Activated CD4-positive, alpha-beta memory T cell treated with anti-CD3 and anti-CD28 coated beads for 36 hours (primary cell): ENCODE results near the gene CMC1. TPM values are rescaled to one million over a fixed set of nuclear protein-coding genes. Genes with fewer than 3 reads are reported as not detected.
"Not testable (repeated sequence)": the region's sequence is repeated elsewhere in the genome, so short reads cannot be mapped to it uniquely, and the experiment has no call there.

Experiments used
- CTCF ChIA-PET: fragments of 350-600 bp; sonication (Branson Sonifier 250); formaldehyde crosslinking; loops from one replicate; lab custom pipeline; 2021; ENCODE audit warnings: antibody characterized with exemption, inconsistent platforms; lab: Charles Lee
- POLR2A ChIA-PET: fragments of 350-600 bp; sonication (Branson Sonifier 250); formaldehyde crosslinking; loops from one replicate; lab custom pipeline; 2021; ENCODE audit warnings: antibody characterized with exemption; lab: Charles Lee
- DNase-seq: peaks from one replicate; pipeline ENCODE4 v3.0.0-alpha.2; 2020
- H3K27ac Mint-ChIP-seq: one replicate; pipeline ENCODE4 v1.8.0; 2021; ENCODE audit warnings: mixed read lengths
- H3K27me3 Mint-ChIP-seq: one replicate; pipeline ENCODE4 v1.8.0; 2021; ENCODE audit warnings: mixed read lengths
- H3K36me3 Mint-ChIP-seq: one replicate; pipeline ENCODE4 v1.8.0; 2021; ENCODE audit warnings: mixed read lengths
- H3K4me1 Mint-ChIP-seq: one replicate; pipeline ENCODE4 v1.8.0; 2021; ENCODE audit warnings: low read depth, mixed read lengths
- H3K4me3 Mint-ChIP-seq: one replicate; pipeline ENCODE4 v1.8.0; 2021; ENCODE audit warnings: mild to moderate bottlenecking, mixed read lengths
- H3K9me3 Mint-ChIP-seq: one replicate; pipeline ENCODE4 v1.8.0; 2021; ENCODE audit warnings: mixed read lengths
- intact Hi-C: fragments of 100-400 bp; cut with micrococcal nuclease; formaldehyde crosslinking; loops from one replicate; pipeline ENCODE4 v1.15.1; 2023
- total RNA-seq, 2 experiments: library from RNA; stranded (reverse); gene quantifications; one replicate each; pipeline ENCODE4 v1.2.3, GENCODE V29; 2021

Gene CMC1, protein sequence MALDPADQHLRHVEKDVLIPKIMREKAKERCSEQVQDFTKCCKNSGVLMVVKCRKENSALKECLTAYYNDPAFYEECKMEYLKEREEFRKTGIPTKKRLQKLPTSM
- 10 to 100 TPM; 27.5 to 28.6 TPM for total RNA-seq

DNA sequence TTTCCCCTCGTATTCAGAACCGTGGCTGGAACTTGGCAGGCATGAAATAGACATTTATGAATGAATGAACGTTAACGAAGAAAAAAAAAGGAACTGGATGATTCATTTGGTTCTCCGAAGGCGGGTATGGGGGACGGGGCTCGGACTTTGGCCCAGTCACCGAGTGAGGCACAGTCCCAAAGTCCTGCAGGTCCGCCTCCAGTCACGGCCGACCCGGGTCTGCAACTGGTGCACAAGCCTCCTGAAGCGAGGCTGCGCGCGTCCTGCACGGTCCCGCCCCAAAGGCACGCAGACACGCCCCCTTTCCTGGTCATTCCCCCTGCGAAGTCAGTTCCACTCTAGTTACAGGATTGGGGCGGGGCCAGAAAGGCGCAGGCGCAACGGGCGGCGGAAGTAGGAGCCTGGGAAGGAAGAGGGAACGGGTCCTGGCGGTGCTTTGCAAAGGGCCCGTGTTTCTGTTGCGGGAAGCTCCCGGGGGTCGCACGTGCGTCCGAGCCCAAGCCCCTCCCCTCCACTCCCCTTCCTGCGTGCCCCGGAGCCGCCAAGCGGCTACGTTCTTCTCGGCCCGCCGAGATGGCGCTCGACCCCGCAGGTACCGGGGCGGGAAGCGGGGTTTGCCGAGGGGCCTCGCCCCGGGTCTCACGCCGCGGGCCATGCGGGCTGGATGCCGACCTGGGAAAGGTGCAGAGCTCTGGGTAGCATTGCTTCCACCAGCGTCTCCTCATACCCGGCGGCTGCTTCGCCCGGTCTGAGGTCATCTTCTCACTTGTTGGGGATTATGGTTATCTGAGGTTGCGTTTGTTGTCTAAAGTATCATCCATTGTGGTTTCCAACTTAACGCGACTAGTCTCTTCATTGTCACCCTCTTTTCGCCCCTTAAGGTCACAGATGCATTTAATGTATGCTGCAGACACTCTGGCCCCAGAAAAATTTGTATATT is at the start of gene CMC1:
CMC1 (plus strand) TSS at position 399 of the 940 bp plus-strand sequence; CDS start at position 574, 175 bp downstream.
- peak within 1 kb of the TSS; percentile 93 for H3K4me3 Mint-ChIP-seq

DNA sequence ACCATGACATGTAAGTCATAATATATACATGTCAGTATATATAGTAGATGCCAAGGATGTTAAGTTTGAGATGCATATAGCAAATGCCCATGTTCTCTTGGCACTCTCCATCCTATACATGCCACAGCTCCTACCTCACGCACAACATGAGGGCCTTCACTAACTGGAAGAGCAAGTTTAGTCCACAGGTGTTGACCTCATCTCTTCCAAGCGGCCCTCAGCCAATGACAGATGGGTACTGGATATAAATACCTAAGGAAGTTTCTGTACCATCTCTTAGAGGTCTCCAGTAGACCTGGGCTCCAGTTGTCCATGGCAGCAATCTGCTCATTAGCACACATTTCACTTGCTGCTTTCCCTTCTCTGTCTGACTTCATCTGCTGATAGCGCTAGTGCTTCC is 43.3 kb upstream of the CMC1 start:
- CTCF ChIA-PET = no interaction called here
- no peak overlapping the region for H3K27ac Mint-ChIP-seq
- POLR2A ChIA-PET = no interaction called here
- DNase-seq = no peak
- H3K27me3 Mint-ChIP-seq = no peaks in the 10 kb centered on the region
- H3K4me1 Mint-ChIP-seq = no peaks in the 10 kb centered on the region
- H3K4me3 Mint-ChIP-seq = no peak overlapping the region
- no peaks in the 10 kb centered on the region for H3K9me3 Mint-ChIP-seq
- intact Hi-C loops = no loop called here
- H3K36me3 Mint-ChIP-seq = no peaks in the 10 kb centered on the region

More for the DNA sequence above, at the start of gene CMC1:
- ChIA-PET CTCF (interaction anchor here (1.0 to 1.6 kb wide), 3 partner anchors 76 to 520 kb away, joined by 3 to 6 read pairs (median 3); partner anchors contain the start of gene EOMES), POLR2A (interaction anchor here (0.6 to 1.0 kb wide), 2 partner anchors 107 to 457 kb away, joined by 4 to 5 read pairs; partner anchors contain the start of genes AZI2 and ZCWPW2)
- DNase-seq = peak; percentile 96
- H3K4me1 Mint-ChIP-seq = peaks cover 38% of the 10 kb centered on the region
- H3K27me3 Mint-ChIP-seq = no peaks in the 10 kb centered on the region
- intact Hi-C loops = loop anchor here (1.0 to 5.0 kb wide), 8 partner anchors 10 to 759 kb away; partner anchors contain the start of genes AZI2, SLC4A7 and ZCWPW2
- peaks cover 8% of the 10 kb centered on the region for H3K36me3 Mint-ChIP-seq
- H3K27ac Mint-ChIP-seq = peak within 1 kb of the TSS; percentile 94
- no peaks in the 10 kb centered on the region for H3K9me3 Mint-ChIP-seq

DNA sequence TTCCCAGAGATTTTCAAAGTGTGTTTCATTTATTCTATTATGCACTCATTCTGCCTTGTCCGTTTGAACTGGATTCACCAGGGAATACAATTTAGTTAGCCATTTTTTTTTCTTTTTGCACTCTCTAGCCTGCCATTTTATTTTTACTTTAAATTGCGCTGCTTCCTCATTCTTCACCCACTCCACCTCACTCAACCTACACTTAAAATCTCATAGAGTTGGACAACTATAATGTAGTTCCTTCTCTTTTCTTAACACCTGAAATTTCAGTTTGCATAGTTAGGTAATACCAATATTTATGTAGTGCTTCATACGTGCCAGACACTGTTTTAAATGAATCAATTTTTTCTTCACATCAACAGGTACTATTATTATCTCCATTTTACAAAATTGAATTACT is 42.4 kb upstream of the CMC1 start:
- intact Hi-C loops = no loop called here
- H3K4me1 Mint-ChIP-seq = no peaks in the 10 kb centered on the region
- H3K4me3 Mint-ChIP-seq = no peak overlapping the region
- ChIA-PET POLR2A (no interaction called here), CTCF (no interaction called here)
- no peaks in the 10 kb centered on the region for H3K9me3 Mint-ChIP-seq
- H3K27ac Mint-ChIP-seq = no peak overlapping the region
- H3K27me3 Mint-ChIP-seq = no peaks in the 10 kb centered on the region
- no peak for DNase-seq
- H3K36me3 Mint-ChIP-seq = no peaks in the 10 kb centered on the region

DNA sequence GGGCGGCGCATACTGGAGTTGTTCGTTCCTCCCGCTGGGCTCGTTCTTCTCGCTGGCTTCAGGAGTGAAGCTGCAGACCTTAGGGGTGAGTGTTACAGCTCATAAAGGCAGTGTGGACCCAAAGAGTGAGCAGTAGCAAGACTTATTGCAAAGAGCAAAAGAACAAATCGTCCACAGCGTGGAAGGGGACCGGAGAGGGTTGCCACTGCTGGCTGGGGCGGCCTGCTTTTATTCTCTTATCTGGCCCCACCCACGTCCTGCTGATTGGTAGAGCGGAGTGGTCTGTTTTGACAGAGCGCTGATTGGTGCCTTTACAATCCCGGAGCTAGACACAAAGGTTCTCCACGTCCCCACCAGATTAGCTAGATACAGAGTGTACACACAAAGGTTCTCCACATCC is 41.8 kb upstream of the CMC1 start:
- POLR2A ChIA-PET, CTCF ChIA-PET: not testable (repeated sequence)

DNA sequence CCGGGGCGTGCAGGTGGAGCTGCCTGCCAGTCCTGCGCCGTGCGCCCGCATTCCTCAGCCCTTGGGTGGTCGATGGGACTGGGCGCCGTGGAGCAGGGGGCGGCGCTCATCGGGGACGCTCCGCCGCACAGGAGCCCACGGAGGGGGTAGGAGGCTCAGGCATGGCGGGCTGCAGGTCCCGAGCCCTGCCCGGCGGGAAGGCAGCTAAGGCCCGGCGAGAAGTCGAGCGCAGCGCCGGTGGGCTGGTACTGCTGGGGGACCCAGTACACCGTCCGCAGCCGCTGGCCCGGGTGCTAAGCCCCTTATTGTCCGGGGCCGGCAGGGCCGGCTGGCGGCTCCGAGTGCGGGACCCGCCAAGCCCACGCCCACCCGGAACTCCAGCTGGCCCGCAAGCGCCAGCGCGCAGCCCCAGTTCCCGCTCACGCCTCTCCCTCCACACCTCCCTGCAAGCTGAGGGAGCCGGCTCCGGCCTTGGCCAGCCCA is 41.0 kb upstream of the CMC1 start:
- intact Hi-C loops, H3K27me3 Mint-ChIP-seq, DNase-seq, H3K9me3 Mint-ChIP-seq, H3K36me3 Mint-ChIP-seq, H3K4me3 Mint-ChIP-seq, POLR2A ChIA-PET, H3K4me1 Mint-ChIP-seq, H3K27ac Mint-ChIP-seq: not testable (repeated sequence)
- CTCF ChIA-PET = interaction anchor here (0.7 kb wide), 1 partner anchor 341 kb away, joined by 3 read pairs; no protein-coding TSS in a partner anchor

More for the DNA sequence above, 41.8 kb upstream of the CMC1 start:
- H3K27ac Mint-ChIP-seq, H3K36me3 Mint-ChIP-seq, H3K4me3 Mint-ChIP-seq, DNase-seq, H3K4me1 Mint-ChIP-seq, H3K9me3 Mint-ChIP-seq, intact Hi-C loops, H3K27me3 Mint-ChIP-seq: not testable (repeated sequence)

DNA sequence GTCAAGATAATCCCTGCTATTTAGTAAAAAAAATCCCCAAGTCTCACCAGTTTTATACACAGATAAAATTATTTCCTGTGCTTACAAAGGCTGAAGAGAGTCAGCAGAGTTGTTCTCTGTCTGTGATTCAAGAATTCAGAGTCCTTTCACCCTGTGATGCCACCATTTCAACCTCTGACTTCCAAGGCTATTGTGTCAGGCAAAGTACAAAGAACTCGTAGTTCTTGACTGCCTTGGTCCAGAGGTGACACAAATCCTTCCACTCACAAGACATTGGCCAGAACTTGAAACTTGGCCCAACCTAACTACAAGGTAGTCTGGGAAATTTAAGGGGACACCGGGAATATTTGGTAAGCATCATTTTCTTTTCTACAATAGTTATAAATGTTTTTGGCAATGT is 34.9 kb upstream of the CMC1 start:
- no peak for DNase-seq
- Mint-ChIP-seq H3K4me1 (peaks cover 13% of the 10 kb centered on the region), H3K27me3 (no peaks in the 10 kb centered on the region), H3K4me3 (no peak overlapping the region), H3K36me3 (no peaks in the 10 kb centered on the region), H3K27ac (no peak overlapping the region), H3K9me3 (no peaks in the 10 kb centered on the region)
- ChIA-PET CTCF (no interaction called here), POLR2A (no interaction called here)
- intact Hi-C loops = no loop called here

DNA sequence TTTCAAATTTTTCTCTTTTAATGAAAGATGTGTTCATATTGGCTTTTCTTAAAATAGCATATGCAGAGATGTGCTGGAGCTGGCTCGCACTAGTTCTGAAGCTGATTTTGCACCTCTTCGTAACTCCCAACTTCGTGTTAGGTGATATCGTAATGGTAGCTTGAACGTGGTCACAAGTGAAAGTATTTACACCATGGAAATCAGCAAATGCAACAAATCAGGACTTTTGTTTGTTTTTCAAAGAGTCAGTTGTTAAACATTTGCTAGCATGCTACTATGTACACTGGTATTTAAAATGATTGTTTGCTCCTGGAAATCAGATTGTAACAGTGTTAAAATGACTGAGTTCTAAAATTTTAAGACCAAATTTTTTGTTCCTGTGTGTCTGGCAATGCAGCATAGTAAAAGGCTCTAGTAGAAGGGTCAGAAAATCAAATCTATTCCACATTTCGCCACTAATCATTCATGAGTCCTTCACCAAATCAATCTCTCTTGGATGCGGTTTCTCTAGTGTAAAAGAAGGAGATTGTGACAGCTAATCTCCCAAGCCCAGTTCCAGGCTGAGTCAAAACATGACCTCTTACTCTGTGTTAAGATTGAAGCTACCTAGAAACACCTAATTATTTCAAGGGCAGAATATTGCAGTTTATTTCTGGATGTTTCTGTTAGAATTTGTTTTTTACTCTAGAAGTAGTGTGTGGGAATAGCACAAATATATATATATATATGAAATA is 34.3 kb upstream of the CMC1 start:
- H3K9me3 Mint-ChIP-seq = no peaks in the 10 kb centered on the region
- DNase-seq = no peak
- intact Hi-C loops = no loop called here
- no peaks in the 10 kb centered on the region for H3K36me3 Mint-ChIP-seq
- ChIA-PET CTCF (no interaction called here), POLR2A (no interaction called here)
- H3K27ac Mint-ChIP-seq = no peak overlapping the region
- no peak overlapping the region for H3K4me3 Mint-ChIP-seq
- H3K4me1 Mint-ChIP-seq = peaks cover 19% of the 10 kb centered on the region
- H3K27me3 Mint-ChIP-seq = no peaks in the 10 kb centered on the region

DNA sequence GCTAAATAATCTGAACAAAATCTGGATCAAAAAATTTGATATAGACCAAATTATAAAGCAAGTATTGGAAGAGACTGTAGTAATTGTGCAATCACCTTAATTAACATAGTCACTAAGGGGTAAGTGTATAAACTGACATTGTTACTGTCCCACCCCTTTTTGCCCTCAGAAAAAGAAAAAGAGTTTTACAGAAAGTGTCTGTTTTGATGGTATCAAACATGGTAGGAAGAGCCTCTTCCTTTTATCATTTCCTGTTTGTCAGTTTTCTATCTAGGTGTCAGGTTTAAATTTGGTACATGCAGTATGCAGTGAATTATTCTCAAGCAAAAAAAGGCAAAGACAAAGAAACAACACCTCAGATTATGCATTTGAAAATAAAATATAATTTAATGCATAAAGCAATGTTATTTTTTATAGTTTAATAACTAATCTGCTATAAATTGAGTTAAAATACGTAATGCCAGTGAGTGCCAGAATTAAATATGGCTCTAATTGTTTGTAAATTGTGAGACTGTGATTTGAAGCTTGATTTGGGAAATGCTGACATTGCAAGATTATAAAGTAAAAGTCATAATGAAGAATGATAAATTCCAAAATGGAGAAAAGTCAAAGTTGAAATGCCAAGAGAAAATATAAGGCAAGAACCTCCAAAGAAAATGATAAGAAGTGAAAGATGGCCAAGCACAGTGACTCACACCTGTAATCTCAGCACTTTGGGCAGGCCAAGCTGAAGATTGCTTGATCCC is 30.3 kb upstream of the CMC1 start:
- H3K9me3 Mint-ChIP-seq = peaks cover 33% of the 10 kb centered on the region
- no peaks in the 10 kb centered on the region for H3K27me3 Mint-ChIP-seq
- intact Hi-C loops = no loop called here
- no peak for DNase-seq
- H3K4me3 Mint-ChIP-seq = no peak overlapping the region
- H3K27ac Mint-ChIP-seq = no peak overlapping the region
- ChIA-PET POLR2A (no interaction called here), CTCF (interaction anchor here (0.6 to 1.2 kb wide), 2 partner anchors 58 to 117 kb away, joined by 3 to 4 read pairs; no protein-coding TSS in a partner anchor)
- peaks cover 19% of the 10 kb centered on the region for H3K4me1 Mint-ChIP-seq
- peaks cover 7% of the 10 kb centered on the region for H3K36me3 Mint-ChIP-seq

DNA sequence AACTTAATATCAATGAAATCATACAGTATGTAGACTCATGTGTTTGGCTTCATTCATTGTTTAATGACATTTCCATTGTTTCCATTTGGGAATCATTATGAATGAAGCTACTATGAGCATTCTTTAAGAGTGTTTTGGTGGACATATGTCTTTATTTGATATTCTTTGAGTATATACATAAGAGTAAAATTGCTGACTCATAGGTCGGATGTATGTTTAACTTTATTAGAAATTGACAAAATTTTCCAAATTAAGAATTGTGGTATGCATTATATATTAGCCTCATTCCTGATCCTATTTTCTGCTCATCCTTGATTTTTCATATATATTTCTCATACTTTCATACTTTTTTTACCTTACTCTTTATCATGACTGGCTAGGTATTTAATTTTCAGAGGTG is 28.7 kb upstream of the CMC1 start:
- Mint-ChIP-seq H3K4me3 (no peak overlapping the region), H3K36me3 (peaks cover 7% of the 10 kb centered on the region), H3K9me3 (peaks cover 40% of the 10 kb centered on the region), H3K27me3 (no peaks in the 10 kb centered on the region), H3K4me1 (peaks cover 19% of the 10 kb centered on the region), H3K27ac (no peak overlapping the region)
- no peak for DNase-seq
- CTCF ChIA-PET = no interaction called here
- POLR2A ChIA-PET = no interaction called here
- intact Hi-C loops = no loop called here

DNA sequence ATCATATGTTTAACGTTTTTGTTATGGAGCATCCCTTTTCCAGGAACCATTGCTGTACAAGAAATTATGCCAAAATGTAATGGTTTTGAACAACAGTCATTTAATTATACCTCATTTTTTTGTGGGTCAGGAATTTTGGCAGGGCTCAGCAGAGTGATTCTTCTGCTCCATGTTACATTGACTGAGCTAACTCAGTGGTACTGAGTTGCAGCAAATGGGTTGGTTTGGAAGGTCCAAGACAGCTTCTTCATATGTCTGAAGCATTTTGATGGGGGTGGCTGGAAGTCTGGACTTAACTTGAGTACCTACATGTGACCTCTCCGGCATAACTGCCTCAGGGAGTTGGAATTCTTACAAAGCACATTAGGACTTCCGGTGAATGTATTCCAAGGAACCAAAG is 26.0 kb upstream of the CMC1 start:
- H3K9me3 Mint-ChIP-seq = peaks cover 50% of the 10 kb centered on the region
- CTCF ChIA-PET = no interaction called here
- H3K27ac Mint-ChIP-seq = no peak overlapping the region
- H3K4me1 Mint-ChIP-seq = peaks cover 22% of the 10 kb centered on the region
- no peak for DNase-seq
- no peak overlapping the region for H3K4me3 Mint-ChIP-seq
- POLR2A ChIA-PET = no interaction called here
- H3K36me3 Mint-ChIP-seq = peaks cover 11% of the 10 kb centered on the region
- H3K27me3 Mint-ChIP-seq = no peaks in the 10 kb centered on the region
- intact Hi-C loops = no loop called here

DNA sequence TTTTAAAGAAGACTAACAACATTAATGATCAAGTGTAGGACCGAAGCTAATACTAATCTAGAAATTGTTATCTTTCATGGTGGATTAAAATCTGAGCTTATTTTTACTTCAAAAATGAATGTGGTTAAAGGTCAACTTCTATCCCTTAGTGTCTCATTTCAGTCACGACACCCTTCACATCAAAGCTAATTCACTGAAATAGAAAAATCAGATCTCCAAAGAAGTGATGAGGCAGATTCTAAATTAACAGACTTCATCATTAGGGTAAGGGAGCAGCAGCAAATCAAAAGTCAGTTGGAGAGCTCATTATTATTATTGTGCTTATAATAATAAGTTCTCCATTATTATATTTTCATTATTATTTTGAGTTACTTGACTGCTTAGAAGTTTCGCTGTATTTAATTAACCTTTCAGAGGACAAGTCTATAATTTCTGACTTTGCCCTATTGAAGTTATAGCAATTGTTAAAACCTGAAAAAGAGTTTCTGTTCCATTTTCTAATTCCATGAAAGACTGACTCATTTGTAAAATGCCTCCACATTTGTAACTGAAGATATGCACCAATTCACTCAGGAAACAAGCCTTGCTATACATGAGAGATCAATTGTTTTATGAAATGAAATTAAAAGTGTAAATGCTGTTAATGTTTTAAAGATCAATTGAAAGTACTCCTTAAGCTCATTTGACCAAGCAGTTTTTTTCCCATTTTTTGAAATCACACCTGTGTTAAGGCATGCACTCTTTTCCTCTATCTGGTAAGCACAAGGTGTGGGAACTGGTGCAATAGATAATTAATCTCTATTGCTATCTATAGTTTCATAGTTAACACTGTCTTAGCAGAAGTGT is 23.1 kb upstream of the CMC1 start:
- H3K4me3 Mint-ChIP-seq = no peak overlapping the region
- peaks cover 7% of the 10 kb centered on the region for H3K36me3 Mint-ChIP-seq
- peaks cover 41% of the 10 kb centered on the region for H3K9me3 Mint-ChIP-seq
- POLR2A ChIA-PET = no interaction called here
- intact Hi-C loops = no loop called here
- DNase-seq = no peak
- CTCF ChIA-PET = interaction anchor here (1.2 kb wide), 1 partner anchor 167 kb away, joined by 4 read pairs; no protein-coding TSS in a partner anchor
- no peaks in the 10 kb centered on the region for H3K27me3 Mint-ChIP-seq
- peaks cover 7% of the 10 kb centered on the region for H3K4me1 Mint-ChIP-seq
- no peak overlapping the region for H3K27ac Mint-ChIP-seq
